ENCODE measurements around the gene ITPK1.

The ITPK1 gene

GRCh38 chr14:93040443-93040842 is 75.3 kb downstream of the ITPK1 start:
- no peak for DNase-seq

- no peak for DNase-seq
These were observed 75.9 kb downstream of the ITPK1 start for GRCh38 chr14:93039649-93040315.

GRCh38 chr14:93037351-93037750 is 78.4 kb downstream of the ITPK1 start:
- DNase-seq: no peak

- DNase-seq: no peak
These were observed 78.9 kb downstream of the ITPK1 start for GRCh38 chr14:93036652-93037345.

GRCh38 chr14:93035917-93036651 is 79.6 kb downstream of the ITPK1 start:
- no peak for DNase-seq

- no peak for DNase-seq
These were observed 80.2 kb downstream of the ITPK1 start for GRCh38 chr14:93035585-93035916.

- DNase-seq: no peak
These were observed 81.1 kb downstream of the ITPK1 start for GRCh38 chr14:93034671-93034994.

GRCh38 chr14:93033983-93034670 is 81.6 kb downstream of the ITPK1 start:
- no peak for DNase-seq

GRCh38 chr14:93033084-93033982 is 82.4 kb downstream of the ITPK1 start:
- DNase-seq: no peak

GRCh38 chr14:93032421-93032936 is 83.2 kb downstream of the ITPK1 start:
- no peak for DNase-seq

GRCh38 chr14:93031505-93032315 is 84.0 kb downstream of the ITPK1 start:
- no peak for DNase-seq

- no peak for DNase-seq
These were observed 85.0 kb downstream of the ITPK1 start for GRCh38 chr14:93030761-93031160.

- no peak for DNase-seq
These were observed 85.7 kb downstream of the ITPK1 start for GRCh38 chr14:93029911-93030508.

- no peak for DNase-seq
These were observed 86.3 kb downstream of the ITPK1 start for GRCh38 chr14:93029417-93029816.

GRCh38 chr14:93028724-93029076 is 87.0 kb downstream of the ITPK1 start:
- no peak for DNase-seq

GRCh38 chr14:93027810-93028723 is 87.7 kb downstream of the ITPK1 start:
- no peak for DNase-seq

GRCh38 chr14:93026339-93026738 is 89.4 kb downstream of the ITPK1 start:
- DNase-seq: no peak

- DNase-seq: no peak
These were observed 90.7 kb downstream of the ITPK1 start for GRCh38 chr14:93025055-93025454.

- no peak for DNase-seq
These were observed 91.2 kb downstream of the ITPK1 start for GRCh38 chr14:93024493-93024892.

All from HCEC 1CT (cell line).